DND-41 (cell line): ENCODE data around the gene OTX1.

ENCODE experiments used
- ATAC-seq: fragments of 200-7000 bp; cut with Tn5 transposase; 3 replicates; pipeline ENCODE4 v1.9.1; 2021; ENCODE audit warnings: low read depth; ENCODE audit not compliant: insufficient read depth
- DNase-seq: peaks from one replicate; pipeline ENCODE4 v3.0.0-alpha.2; 2020
- H2AFZ ChIP-seq: 2 replicates; pipeline ENCODE4 v1.6.0; 2012; ENCODE audit warnings: low read depth, low read length
- H3K27ac ChIP-seq: 2 replicates; pipeline ENCODE4 v1.5.1; 2012; ENCODE audit warnings: low read length, inconsistent platforms
- H3K27me3 ChIP-seq: fragments of 200-600 bp; sonication (generic); 2 replicates; pipeline ENCODE4 v1.6.0; 2012; ENCODE audit warnings: low read length, mild to moderate bottlenecking, inconsistent platforms; ENCODE audit not compliant: insufficient read depth, poor library complexity
- H3K36me3 ChIP-seq: 2 replicates; pipeline ENCODE4 v1.5.1; 2012; ENCODE audit warnings: low read length, inconsistent platforms; ENCODE audit not compliant: insufficient read depth
- H3K4me1 ChIP-seq: 2 replicates; pipeline ENCODE4 v1.5.1; 2012; ENCODE audit warnings: mild to moderate bottlenecking, low read length; ENCODE audit not compliant: insufficient read depth
- H3K4me2 ChIP-seq: 2 replicates; pipeline ENCODE4 v1.6.0; 2012; ENCODE audit warnings: mild to moderate bottlenecking, moderate library complexity, low read length, inconsistent platforms; ENCODE audit not compliant: insufficient read depth
- H3K4me3 ChIP-seq, 2 experiments: fragments of 200-600 bp in 1 of 2; shearing (Covaris generic) in 1 of 2; 2 replicates each; pipeline ENCODE4 v1.5.1; 2012 to 2016; ENCODE audit warnings: inconsistent platforms in 2 of 2, low read length in 2 of 2, mild to moderate bottlenecking in 2 of 2, low read depth in 1 of 2, moderate library complexity in 1 of 2
- H3K79me2 ChIP-seq: 2 replicates; pipeline ENCODE4 v1.6.0; 2012; ENCODE audit warnings: low read length, inconsistent platforms; ENCODE audit not compliant: insufficient read depth
- H3K9ac ChIP-seq: 2 replicates; pipeline ENCODE4 v1.6.0; 2012; ENCODE audit warnings: low read depth, mild to moderate bottlenecking, inconsistent platforms, low read length, moderate library complexity
- H3K9me3 ChIP-seq: 2 replicates; pipeline ENCODE4 v1.5.1; 2012; ENCODE audit warnings: low read length, moderate library complexity, mild to moderate bottlenecking, inconsistent platforms; ENCODE audit not compliant: insufficient read depth, severe bottlenecking
- H4K20me1 ChIP-seq: 2 replicates; pipeline ENCODE4 v1.6.0; 2012; ENCODE audit warnings: low read length; ENCODE audit not compliant: insufficient read depth
- CTCF ChIP-seq: IDR thresholded peaks from 2 replicates; pipeline ENCODE4 v1.5.1; 2012; ENCODE audit warnings: borderline replicate concordance, low read length, moderate library complexity, mild to moderate bottlenecking; ENCODE audit not compliant: poor library complexity, severe bottlenecking; ENCODE audit errors: extremely low read depth
- EZH2 ChIP-seq: IDR thresholded peaks from 3 replicates; pipeline ENCODE4 v1.6.1; 2012; ENCODE audit warnings: borderline replicate concordance, low read depth, mild to moderate bottlenecking, moderate library complexity, low read length, inconsistent platforms; ENCODE audit not compliant: severe bottlenecking

The OTX1 gene

GRCh38 chr2:63086687-63087086 is 36.1 kb downstream of the OTX1 start:
- Histone ChIP-seq H3K4me1 (no peaks in the 10 kb centered on the region), H3K4me2 (no peak overlapping the region), H3K9ac (no peak overlapping the region), H3K79me2 (no peaks in the 10 kb centered on the region), H4K20me1 (no peaks in the 10 kb centered on the region), H2AFZ (no peak overlapping the region), H3K36me3 (no peaks in the 10 kb centered on the region), H3K27ac (no peak overlapping the region), H3K9me3 (no peaks in the 10 kb centered on the region), H3K27me3 (no peaks in the 10 kb centered on the region), H3K4me3 (no peak overlapping the region)
- DNase-seq (no peak), ATAC-seq (no peak)
- no peak for TF ChIP-seq CTCF
- TF ChIP-seq EZH2: no peak

- Histone ChIP-seq H3K27ac (no peak overlapping the region), H3K9ac (no peak overlapping the region), H4K20me1 (no peaks in the 10 kb centered on the region), H3K4me1 (no peaks in the 10 kb centered on the region), H3K9me3 (no peaks in the 10 kb centered on the region), H2AFZ (no peak overlapping the region), H3K36me3 (no peaks in the 10 kb centered on the region), H3K79me2 (no peaks in the 10 kb centered on the region), H3K4me2 (no peak overlapping the region), H3K4me3 (no peak overlapping the region), H3K27me3 (no peaks in the 10 kb centered on the region)
- no peak for ATAC-seq
- TF ChIP-seq EZH2 (no peak), CTCF (no peak)
- DNase-seq: no peak
These were observed 41.8 kb downstream of the OTX1 start for GRCh38 chr2:63092401-63092800.

GRCh38 chr2:63092857-63093256 is 42.2 kb downstream of the OTX1 start:
- Histone ChIP-seq H3K9me3 (no peaks in the 10 kb centered on the region), H3K27ac (no peak overlapping the region), H3K79me2 (no peaks in the 10 kb centered on the region), H3K36me3 (no peaks in the 10 kb centered on the region), H3K4me2 (no peak overlapping the region), H3K9ac (no peak overlapping the region), H2AFZ (no peak overlapping the region), H3K4me3 (no peak overlapping the region), H3K27me3 (no peaks in the 10 kb centered on the region), H4K20me1 (no peaks in the 10 kb centered on the region), H3K4me1 (no peaks in the 10 kb centered on the region)
- DNase-seq (no peak), ATAC-seq (no peak)
- TF ChIP-seq EZH2 (no peak), CTCF (no peak)

- H3K27me3 ChIP-seq: no peaks in the 10 kb centered on the region
- H2AFZ ChIP-seq: no peak overlapping the region
- no peak overlapping the region for H3K4me3 ChIP-seq
- no peaks in the 10 kb centered on the region for H3K36me3 ChIP-seq
- no peak for DNase-seq
- H3K27ac ChIP-seq: no peak overlapping the region
- H3K4me2 ChIP-seq: no peak overlapping the region
- no peak for ATAC-seq
- no peaks in the 10 kb centered on the region for H3K9me3 ChIP-seq
- H3K79me2 ChIP-seq: no peaks in the 10 kb centered on the region
- no peak for TF ChIP-seq CTCF
- no peak for TF ChIP-seq EZH2
- H4K20me1 ChIP-seq: no peaks in the 10 kb centered on the region
- H3K4me1 ChIP-seq: no peaks in the 10 kb centered on the region
- H3K9ac ChIP-seq: no peak overlapping the region
These were observed 42.9 kb downstream of the OTX1 start for GRCh38 chr2:63093502-63093901.
